ENCODE data around the gene MTF2. TPM values are rescaled to one million over a fixed set of nuclear protein-coding genes. Genes with fewer than 3 reads are reported as not detected.
"Not testable (repeated sequence)": the region's sequence is repeated elsewhere in the genome, so short reads cannot be mapped to it uniquely, and the experiment has no call there.

The MTF2 gene
- total RNA-seq, 1 experiment from 2014 or later = 110 TPM

- H3K36me3 Mint-ChIP-seq (ENCODE audit: insufficient read depth in 1 of 3, low read depth in 3 of 3) = peaks cover 3 to 24% (median 13%) of the 10 kb centered on the region in 3 experiments; a peak in 6 of 7 replicates
- Histone ChIP-seq H2BK5ac (ENCODE audit: insufficient read length, low read length) (no peak overlapping the region), H3K79me2 (ENCODE audit: insufficient read depth, low read length) (no peaks in the 10 kb centered on the region), H3K4ac (ENCODE audit: low read depth, low read length) (no peak overlapping the region), H3T11ph (ENCODE audit: low read length) (no peak overlapping the region), H2AFZ (ENCODE audit: low read length) (no peak overlapping the region), H4K5ac (ENCODE audit: insufficient read length, low read depth, low read length) (no peak overlapping the region), H3K23me2 (ENCODE audit: insufficient read length, low read depth, low read length, poor library complexity, severe bottlenecking) (no peaks in the 10 kb centered on the region), H3K79me1 (ENCODE audit: insufficient read depth, low read depth, low read length, poor library complexity, severe bottlenecking) (no peaks in the 10 kb centered on the region), H2BK20ac (ENCODE audit: low read depth, low read length, poor library complexity, severe bottlenecking) (no peak overlapping the region), H3K4me1 (ENCODE audit: insufficient read depth, low read length) (no peaks in the 10 kb centered on the region; the same call in 1 of the 2 replicates), H4K8ac (replicated peaks; ENCODE audit: insufficient read length, low read depth, low read length) (no peak overlapping the region), H2BK120ac (ENCODE audit: low read depth, low read length, poor library complexity, severe bottlenecking) (no peak overlapping the region), H3K56ac (ENCODE audit: insufficient read length, low read depth, low read length) (no peak overlapping the region), H2BK15ac (ENCODE audit: low read depth, low read length) (no peak overlapping the region), H3K9ac (ENCODE audit: extremely low read depth, insufficient read length, low read length) (no peak overlapping the region), H2BK12ac (ENCODE audit: insufficient read length, low read depth, low read length) (no peak overlapping the region), H3K27ac (ENCODE audit: insufficient read length, low read depth, low read length) (no peak overlapping the region), H3K18ac (ENCODE audit: insufficient read length, low read depth, low read length) (no peak overlapping the region), H3K27me3 (ENCODE audit: insufficient read depth, low read length) (no peaks in the 10 kb centered on the region), H3K23ac (ENCODE audit: insufficient read length, low read depth, low read length) (no peak overlapping the region), H2AK5ac (ENCODE audit: insufficient read length, low read length) (no peak overlapping the region), H3K4me2 (ENCODE audit: insufficient read depth, insufficient read length, low read length) (no peak overlapping the region), H3K9me3 (ENCODE audit: control insufficient read depth, low read depth, low read length) (no peaks in the 10 kb centered on the region), H4K91ac (ENCODE audit: insufficient read length, low read depth, low read length) (no peak overlapping the region), H4K20me1 (ENCODE audit: control insufficient read depth, insufficient read depth, insufficient read length) (no peaks in the 10 kb centered on the region), H3K14ac (ENCODE audit: insufficient read depth, low read length) (no peak overlapping the region)
- WGBS (ENCODE audit: extremely low coverage, insufficient read length, low lambda C conversion rate) = no CpG with 5 or more reads among the region's 2 CpGs
- no peak overlapping the region for H3K27ac Mint-ChIP-seq
- H3K27me3 Mint-ChIP-seq (ENCODE audit: low read depth) = no peaks in the 10 kb centered on the region; the same call in 1 of the 2 replicates
- no peak for DNase-seq
- H3K4me1 Mint-ChIP-seq = no peaks in the 10 kb centered on the region; a peak in 1 of 4 replicates
- no peak for TF ChIP-seq CTCF (conservative IDR thresholded peaks at IDR 0.05)
- no peak overlapping the region for H3K4me3 Mint-ChIP-seq
- no peaks in the 10 kb centered on the region for H3K9me3 Mint-ChIP-seq
Measured at GRCh38 chr1:93159337-93159736, 80.3 kb downstream of the MTF2 start.

- not testable (repeated sequence) for H3K9me3 ChIP-seq (ENCODE audit: control insufficient read depth, low read depth, low read length); H3K4me3 Mint-ChIP-seq
- WGBS (ENCODE audit: extremely low coverage, insufficient read length, low lambda C conversion rate) = no CpG with 5 or more reads among the region's 8 CpGs
Measured at GRCh38 chr1:93163314-93163713, 84.2 kb downstream of the MTF2 start.

More at GRCh38 chr1:93163314-93163713, 84.2 kb downstream of the MTF2 start:
- H3K36me3 Mint-ChIP-seq (ENCODE audit: insufficient read depth in 1 of 3, low read depth in 3 of 3) = peaks cover under 1 to 31% (median 23%) of the 10 kb centered on the region in 3 experiments; a peak in 5 of 7 replicates
- not testable (repeated sequence) for H2BK120ac ChIP-seq (ENCODE audit: low read depth, low read length, poor library complexity, severe bottlenecking); H2AFZ ChIP-seq (ENCODE audit: low read length); H3K23ac ChIP-seq (ENCODE audit: insufficient read length, low read depth, low read length); H4K5ac ChIP-seq (ENCODE audit: insufficient read length, low read depth, low read length); H3K79me2 ChIP-seq (ENCODE audit: insufficient read depth, low read length); H3K4me2 ChIP-seq (ENCODE audit: insufficient read depth, insufficient read length, low read length); H2BK15ac ChIP-seq (ENCODE audit: low read depth, low read length); H4K8ac ChIP-seq (replicated peaks; ENCODE audit: insufficient read length, low read depth, low read length); H3K27ac ChIP-seq (ENCODE audit: insufficient read length, low read depth, low read length); H3T11ph ChIP-seq (ENCODE audit: low read length); H4K20me1 ChIP-seq (ENCODE audit: control insufficient read depth, insufficient read depth, insufficient read length); H3K9me3 Mint-ChIP-seq; H3K14ac ChIP-seq (ENCODE audit: insufficient read depth, low read length); H3K27me3 ChIP-seq (ENCODE audit: insufficient read depth, low read length); H3K4me1 ChIP-seq (ENCODE audit: insufficient read depth, low read length); H3K79me1 ChIP-seq (ENCODE audit: insufficient read depth, low read depth, low read length, poor library complexity, severe bottlenecking); H3K27me3 Mint-ChIP-seq (ENCODE audit: low read depth); H3K23me2 ChIP-seq (ENCODE audit: insufficient read length, low read depth, low read length, poor library complexity, severe bottlenecking); H3K9ac ChIP-seq (ENCODE audit: extremely low read depth, insufficient read length, low read length); H3K4ac ChIP-seq (ENCODE audit: low read depth, low read length); DNase-seq; H4K91ac ChIP-seq (ENCODE audit: insufficient read length, low read depth, low read length); H3K18ac ChIP-seq (ENCODE audit: insufficient read length, low read depth, low read length); H3K56ac ChIP-seq (ENCODE audit: insufficient read length, low read depth, low read length); H3K4me1 Mint-ChIP-seq; H2BK12ac ChIP-seq (ENCODE audit: insufficient read length, low read depth, low read length); H2BK5ac ChIP-seq (ENCODE audit: insufficient read length, low read length); H3K27ac Mint-ChIP-seq; H2AK5ac ChIP-seq (ENCODE audit: insufficient read length, low read length); H2BK20ac ChIP-seq (ENCODE audit: low read depth, low read length, poor library complexity, severe bottlenecking)
